ENCODE measurements around the gene XPO6. TPM values are rescaled to one million over a fixed set of nuclear protein-coding genes. Genes with fewer than 3 reads are reported as not detected.
A peak's percentile ranks its signal among the peaks of the same experiment; 100 is the strongest.

The XPO6 gene
- total RNA-seq, 1 donor from 2014 or later, result 115 TPM

GRCh38 chr16:28096983-28097899 is 114.5 kb downstream of the XPO6 start:
- Mint-ChIP-seq H3K27ac (peak overlapping the region; percentile 12), H3K36me3 (peaks cover 25% of the 10 kb centered on the region), H3K4me3 (no peak overlapping the region), H3K9me3 (no peaks in the 10 kb centered on the region), H3K4me1 (peaks cover 12% of the 10 kb centered on the region), H3K27me3 (ENCODE audit: low read depth) (no peaks in the 10 kb centered on the region)
- TF ChIP-seq, protein P1, sequence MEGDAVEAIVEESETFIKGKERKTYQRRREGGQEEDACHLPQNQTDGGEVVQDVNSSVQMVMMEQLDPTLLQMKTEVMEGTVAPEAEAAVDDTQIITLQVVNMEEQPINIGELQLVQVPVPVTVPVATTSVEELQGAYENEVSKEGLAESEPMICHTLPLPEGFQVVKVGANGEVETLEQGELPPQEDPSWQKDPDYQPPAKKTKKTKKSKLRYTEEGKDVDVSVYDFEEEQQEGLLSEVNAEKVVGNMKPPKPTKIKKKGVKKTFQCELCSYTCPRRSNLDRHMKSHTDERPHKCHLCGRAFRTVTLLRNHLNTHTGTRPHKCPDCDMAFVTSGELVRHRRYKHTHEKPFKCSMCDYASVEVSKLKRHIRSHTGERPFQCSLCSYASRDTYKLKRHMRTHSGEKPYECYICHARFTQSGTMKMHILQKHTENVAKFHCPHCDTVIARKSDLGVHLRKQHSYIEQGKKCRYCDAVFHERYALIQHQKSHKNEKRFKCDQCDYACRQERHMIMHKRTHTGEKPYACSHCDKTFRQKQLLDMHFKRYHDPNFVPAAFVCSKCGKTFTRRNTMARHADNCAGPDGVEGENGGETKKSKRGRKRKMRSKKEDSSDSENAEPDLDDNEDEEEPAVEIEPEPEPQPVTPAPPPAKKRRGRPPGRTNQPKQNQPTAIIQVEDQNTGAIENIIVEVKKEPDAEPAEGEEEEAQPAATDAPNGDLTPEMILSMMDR (IDR thresholded peaks at IDR 0.05; ENCODE audit: unreplicated experiment), result no peak
- no peak for DNase-seq (ENCODE audit: low spot score in 2 of 2, unreplicated experiment in 2 of 2)

- Mint-ChIP-seq H3K4me1 (peaks cover 12% of the 10 kb centered on the region), H3K36me3 (peaks cover 13% of the 10 kb centered on the region), H3K4me3 (no peak overlapping the region), H3K9me3 (no peaks in the 10 kb centered on the region), H3K27ac (peak overlapping the region; percentile 76), H3K27me3 (ENCODE audit: low read depth) (no peaks in the 10 kb centered on the region)
- no peak for DNase-seq (ENCODE audit: low spot score in 2 of 2, unreplicated experiment in 2 of 2)
- TF ChIP-seq, protein P1 (IDR thresholded peaks at IDR 0.05; ENCODE audit: unreplicated experiment), result no peak
These were observed 118.4 kb downstream of the XPO6 start for GRCh38 chr16:28093385-28093725.

DNA sequence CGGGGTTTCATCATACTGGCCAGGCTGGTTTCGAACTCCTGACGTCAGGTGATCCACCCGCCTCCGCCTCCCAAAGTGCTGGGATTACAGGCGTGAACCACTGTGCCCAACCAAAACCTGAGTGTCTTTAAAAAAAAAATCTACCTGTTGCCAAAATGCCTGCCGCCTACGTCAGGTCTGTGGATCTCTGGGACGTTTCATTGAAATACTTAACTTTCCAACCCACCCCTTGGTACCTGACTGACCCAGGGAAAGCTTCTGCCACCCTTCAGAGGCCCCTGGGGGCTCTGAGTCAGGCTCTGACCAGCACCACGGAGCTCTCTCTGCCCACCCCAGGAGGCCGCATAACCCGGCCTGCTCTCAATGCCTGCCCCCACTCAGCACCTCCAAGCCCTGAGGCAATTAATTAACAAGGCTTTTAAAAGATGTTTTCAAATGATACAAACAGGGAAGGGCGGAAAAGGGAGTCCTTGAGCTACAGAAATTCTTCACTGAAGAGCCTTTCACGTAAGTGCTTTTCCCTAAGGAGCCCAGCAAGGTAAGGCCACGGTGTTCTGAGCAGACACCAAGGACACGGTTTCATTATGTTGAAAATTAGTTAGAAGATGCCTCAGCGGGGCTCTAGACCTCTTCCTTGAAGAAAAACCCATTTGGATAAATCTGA is 118.9 kb downstream of the XPO6 start:
- Mint-ChIP-seq H3K36me3 (peaks cover 8% of the 10 kb centered on the region), H3K4me1 (peaks cover 12% of the 10 kb centered on the region), H3K4me3 (no peak overlapping the region), H3K27me3 (ENCODE audit: low read depth) (no peaks in the 10 kb centered on the region), H3K9me3 (no peaks in the 10 kb centered on the region), H3K27ac (peak overlapping the region; percentile 76)
- TF ChIP-seq, protein P1 (IDR thresholded peaks at IDR 0.05; ENCODE audit: unreplicated experiment), result no peak
- DNase-seq (ENCODE audit: low spot score in 2 of 2, unreplicated experiment in 2 of 2), result no peak

GRCh38 chr16:28091656-28092055 is 120.1 kb downstream of the XPO6 start:
- Mint-ChIP-seq H3K27ac (no peak overlapping the region), H3K4me3 (no peak overlapping the region), H3K9me3 (no peaks in the 10 kb centered on the region), H3K36me3 (peaks cover 1% of the 10 kb centered on the region), H3K27me3 (ENCODE audit: low read depth) (no peaks in the 10 kb centered on the region), H3K4me1 (peaks cover 8% of the 10 kb centered on the region)
- no peak for DNase-seq (ENCODE audit: low spot score in 2 of 2, unreplicated experiment in 2 of 2)
- TF ChIP-seq, protein P1 (IDR thresholded peaks at IDR 0.05; ENCODE audit: unreplicated experiment), result no peak

DNA sequence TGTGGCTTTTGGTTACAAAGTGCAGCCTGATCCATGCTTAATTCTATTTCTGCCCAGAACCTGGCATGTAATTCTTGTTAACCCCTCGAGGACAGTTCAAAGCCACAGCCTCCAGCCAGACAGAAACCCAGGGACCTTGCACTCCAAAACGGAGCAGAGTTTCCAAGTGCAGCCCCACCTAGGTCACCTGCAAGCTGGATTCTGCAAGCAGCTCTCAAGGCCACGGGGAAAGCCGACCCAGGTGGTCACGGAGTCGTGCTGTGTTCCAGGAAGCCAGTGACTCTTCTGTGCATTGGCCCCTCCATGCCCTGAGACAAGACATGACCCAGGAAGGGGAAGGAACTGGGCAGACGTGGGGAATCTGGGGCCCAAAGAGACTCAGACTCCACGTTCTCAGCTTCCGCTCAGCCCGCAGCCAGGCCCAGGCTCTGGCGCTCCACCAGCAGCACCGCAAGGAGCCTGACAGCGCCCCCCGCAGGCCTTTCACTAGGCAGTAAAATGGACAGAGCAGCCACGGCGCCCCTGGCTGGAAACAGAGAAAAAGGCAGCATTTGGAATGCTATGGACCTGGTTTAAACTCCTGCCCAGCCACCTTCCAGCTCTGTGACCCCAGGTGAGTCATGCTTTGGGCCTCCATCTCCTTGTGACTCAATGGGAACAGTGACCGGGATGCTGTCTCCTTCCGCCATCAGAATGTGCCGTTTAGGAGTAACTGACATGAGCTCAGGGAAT is 121.0 kb downstream of the XPO6 start:
- H3K4me3 Mint-ChIP-seq, result no peak overlapping the region
- H3K9me3 Mint-ChIP-seq, result no peaks in the 10 kb centered on the region
- TF ChIP-seq, protein P1 (IDR thresholded peaks at IDR 0.05; ENCODE audit: unreplicated experiment), result no peak
- H3K36me3 Mint-ChIP-seq, result no peaks in the 10 kb centered on the region
- no peaks in the 10 kb centered on the region for H3K27me3 Mint-ChIP-seq (ENCODE audit: low read depth)
- peaks cover 8% of the 10 kb centered on the region for H3K4me1 Mint-ChIP-seq
- no peak for DNase-seq (ENCODE audit: low spot score in 2 of 2, unreplicated experiment in 2 of 2)
- H3K27ac Mint-ChIP-seq, result no peak overlapping the region

Data from mesothelial cell of epicardium (in vitro differentiated cells).